Measurements from ENCODE around the gene UBA52. TPM values are rescaled to one million over a fixed set of nuclear protein-coding genes. Genes with fewer than 3 reads are reported as not detected.
"Not testable (repeated sequence)": the region's sequence is repeated elsewhere in the genome, so short reads cannot be mapped to it uniquely, and the experiment has no call there.

UBA52 gene
- total RNA-seq, 4 donors from 2014 or later, result 512 to 719 (median 537) TPM

- intact Hi-C loops (cut with DNase I; ENCODE audit: low total_unique reads) (no loop called here), in situ Hi-C loops (cut with MboI; ENCODE audit: low sequenced_read_pairs in 4 of 4) (no loop called here)
- Histone ChIP-seq H3K4me3 (no peak overlapping the region), H3K9me3 (no peaks in the 10 kb centered on the region), H3K36me3 (peaks cover 0 to 81% of the 10 kb centered on the region in 2 donors), H3K27me3 (no peaks in the 10 kb centered on the region), H3K27ac (no peak overlapping the region), H3K4me1 (no peaks in the 10 kb centered on the region)
- ATAC-seq (no peak), DNase-seq (no peak)
- TF ChIP-seq CTCF (IDR thresholded peaks at IDR 0.05 in 4 of 5, conservative IDR thresholded peaks at IDR 0.05 in 1 of 5), result no peak
- TF ChIP-seq POLR2A (IDR thresholded peaks at IDR 0.05), result no peak
These were observed 35.2 kb upstream of the UBA52 start for GRCh38 chr19:18536475-18536874.

GRCh38 chr19:18537431-18537830 lies 34.2 kb upstream of the UBA52 start:
- Histone ChIP-seq H3K9me3 (no peaks in the 10 kb centered on the region), H3K36me3 (peaks cover 0 to 72% of the 10 kb centered on the region in 2 donors), H3K27me3 (no peaks in the 10 kb centered on the region), H3K4me1 (peaks cover 5 to 8% of the 10 kb centered on the region in 2 donors), H3K27ac (no peak overlapping the region), H3K4me3 (no peak overlapping the region)
- DNase-seq, result no peak
- in situ Hi-C loops (cut with MboI; ENCODE audit: low sequenced_read_pairs in 4 of 4), result no loop called here
- ATAC-seq, result no peak
- TF ChIP-seq CTCF (IDR thresholded peaks at IDR 0.05 in 4 of 5, conservative IDR thresholded peaks at IDR 0.05 in 1 of 5) (no peak), POLR2A (IDR thresholded peaks at IDR 0.05) (no peak)
- intact Hi-C loops (cut with DNase I; ENCODE audit: low total_unique reads), result no loop called here

- no peak for ATAC-seq
- DNase-seq, result no peak
- in situ Hi-C loops (cut with MboI; ENCODE audit: low sequenced_read_pairs in 4 of 4) (no loop called here), intact Hi-C loops (cut with DNase I; ENCODE audit: low total_unique reads) (no loop called here)
- Histone ChIP-seq H3K4me3 (no peak overlapping the region), H3K27ac (no peak overlapping the region), H3K36me3 (peaks cover 0 to 66% of the 10 kb centered on the region in 2 donors), H3K27me3 (no peaks in the 10 kb centered on the region), H3K9me3 (no peaks in the 10 kb centered on the region), H3K4me1 (peaks cover 7 to 9% of the 10 kb centered on the region in 2 donors)
- TF ChIP-seq POLR2A (IDR thresholded peaks at IDR 0.05) (no peak), CTCF (IDR thresholded peaks at IDR 0.05 in 4 of 5, conservative IDR thresholded peaks at IDR 0.05 in 1 of 5) (no peak)
These were observed 33.5 kb upstream of the UBA52 start for GRCh38 chr19:18538115-18538514.

- TF ChIP-seq POLR2A (IDR thresholded peaks at IDR 0.05), result no peak
- no peak for TF ChIP-seq CTCF (IDR thresholded peaks at IDR 0.05 in 4 of 5, conservative IDR thresholded peaks at IDR 0.05 in 1 of 5)
- Histone ChIP-seq H3K27ac (no peak overlapping the region), H3K36me3 (peaks cover 0 to 56% of the 10 kb centered on the region in 2 donors), H3K9me3 (no peaks in the 10 kb centered on the region), H3K27me3 (no peaks in the 10 kb centered on the region), H3K4me1 (peaks cover 14 to 16% of the 10 kb centered on the region in 2 donors), H3K4me3 (no peak overlapping the region)
- intact Hi-C loops (cut with DNase I; ENCODE audit: low total_unique reads), result no loop called here
- DNase-seq (no peak), ATAC-seq (no peak)
- in situ Hi-C loops (cut with MboI; ENCODE audit: low sequenced_read_pairs in 4 of 4), result no loop called here
These were observed 32.3 kb upstream of the UBA52 start for GRCh38 chr19:18539372-18539771.

GRCh38 chr19:18540200-18540599 lies 31.5 kb upstream of the UBA52 start:
- not testable (repeated sequence) for DNase-seq

More at GRCh38 chr19:18540200-18540599, 31.5 kb upstream of the UBA52 start:
- intact Hi-C loops (cut with DNase I; ENCODE audit: low total_unique reads); ATAC-seq; in situ Hi-C loops (cut with MboI; ENCODE audit: low sequenced_read_pairs in 4 of 4); H3K4me3 ChIP-seq; H3K9me3 ChIP-seq; H3K27me3 ChIP-seq; H3K27ac ChIP-seq: not testable (repeated sequence)
- peaks cover 14 to 16% of the 10 kb centered on the region in 2 donors for H3K4me1 ChIP-seq
- H3K36me3 ChIP-seq, result peaks cover 0 to 51% of the 10 kb centered on the region in 2 donors

Measured in gastrocnemius medialis (tissue), 4 donors.